ENCODE measurements around the gene TNS1. TPM values are rescaled to one million over a fixed set of nuclear protein-coding genes. Genes with fewer than 3 reads are reported as not detected.

The TNS1 gene
- total RNA-seq, 3 donors from 2014 or later (not counting 1 experiment from before 2014, with no cell fraction given): 1.1 to 3.0 (median 2.1) TPM

GRCh38 chr2:218032336-218033171, 29.8 kb upstream of the TNS1 start:
- no peak for TF ChIP-seq CTCF (IDR thresholded peaks at IDR 0.05)
- H3K27ac Mint-ChIP-seq: peak overlapping the region in 1 of 2 donors; percentile 12
- H3K27me3 ChIP-seq (ENCODE audit: control insufficient read depth, insufficient read depth, low read length): no peaks in the 10 kb centered on the region
- peaks cover 0 to 4% of the 10 kb centered on the region in 2 donors for H3K27me3 Mint-ChIP-seq (ENCODE audit: low read depth in 2 of 2)
- H3K4me1 ChIP-seq (ENCODE audit: control insufficient read depth, insufficient read depth, low read length): peaks cover 21% of the 10 kb centered on the region
- no peak overlapping the region for H3K4me3 ChIP-seq (ENCODE audit: low read length)
- no peak overlapping the region for H3K4me3 Mint-ChIP-seq
- no peaks in the 10 kb centered on the region for H3K9me3 Mint-ChIP-seq
- no peaks in the 10 kb centered on the region for H3K36me3 Mint-ChIP-seq
- WGBS (ENCODE audit: insufficient coverage): 70% methylated on average over 11 of the region's 12 CpGs
- H3K9me3 ChIP-seq (ENCODE audit: control insufficient read depth, insufficient read depth, low read length): no peaks in the 10 kb centered on the region
- no peak for ATAC-seq
- DNase-seq: no peak
- peaks cover 7 to 21% of the 10 kb centered on the region in 2 donors for H3K4me1 Mint-ChIP-seq
- intact Hi-C loops (cut with micrococcal nuclease): no loop called here
- no peaks in the 10 kb centered on the region for H3K36me3 ChIP-seq (ENCODE audit: control insufficient read depth, insufficient read depth, low read length)
- no peak overlapping the region for H3K27ac ChIP-seq (ENCODE audit: low read length)

GRCh38 chr2:218031771-218032257, 29.0 kb upstream of the TNS1 start:
- H3K9me3 ChIP-seq (ENCODE audit: control insufficient read depth, insufficient read depth, low read length): no peaks in the 10 kb centered on the region
- DNase-seq (peak in 1 of 2 donors; percentile 13), ATAC-seq (no peak)
- H3K4me1 ChIP-seq (ENCODE audit: control insufficient read depth, insufficient read depth, low read length): peaks cover 21% of the 10 kb centered on the region
- H3K4me3 Mint-ChIP-seq: no peak overlapping the region
- no peaks in the 10 kb centered on the region for H3K27me3 Mint-ChIP-seq (ENCODE audit: low read depth in 2 of 2)
- intact Hi-C loops (cut with micrococcal nuclease): no loop called here
- peaks cover 7 to 21% of the 10 kb centered on the region in 2 donors for H3K4me1 Mint-ChIP-seq
- WGBS (ENCODE audit: insufficient coverage): 92% methylated on average over 7 of the region's 7 CpGs
- TF ChIP-seq CTCF (IDR thresholded peaks at IDR 0.05): no peak
- no peak overlapping the region for H3K27ac ChIP-seq (ENCODE audit: low read length)
- H3K9me3 Mint-ChIP-seq: no peaks in the 10 kb centered on the region
- H3K4me3 ChIP-seq (ENCODE audit: low read length): no peak overlapping the region
- no peaks in the 10 kb centered on the region for H3K27me3 ChIP-seq (ENCODE audit: control insufficient read depth, insufficient read depth, low read length)
- H3K27ac Mint-ChIP-seq: no peak overlapping the region
- H3K36me3 Mint-ChIP-seq: no peaks in the 10 kb centered on the region
- H3K36me3 ChIP-seq (ENCODE audit: control insufficient read depth, insufficient read depth, low read length): no peaks in the 10 kb centered on the region

GRCh38 chr2:218031261-218031660, 28.5 kb upstream of the TNS1 start:
- Histone ChIP-seq H3K9me3 (ENCODE audit: control insufficient read depth, insufficient read depth, low read length) (no peaks in the 10 kb centered on the region), H3K36me3 (ENCODE audit: control insufficient read depth, insufficient read depth, low read length) (no peaks in the 10 kb centered on the region), H3K4me1 (ENCODE audit: control insufficient read depth, insufficient read depth, low read length) (peaks cover 21% of the 10 kb centered on the region), H3K27me3 (ENCODE audit: control insufficient read depth, insufficient read depth, low read length) (no peaks in the 10 kb centered on the region), H3K27ac (ENCODE audit: low read length) (no peak overlapping the region), H3K4me3 (ENCODE audit: low read length) (no peak overlapping the region)
- Mint-ChIP-seq H3K36me3 (no peaks in the 10 kb centered on the region), H3K27me3 (ENCODE audit: low read depth in 2 of 2) (no peaks in the 10 kb centered on the region), H3K4me1 (peaks cover 1 to 15% of the 10 kb centered on the region in 2 donors), H3K4me3 (no peak overlapping the region), H3K9me3 (no peaks in the 10 kb centered on the region), H3K27ac (no peak overlapping the region)
- WGBS (ENCODE audit: insufficient coverage): 91% methylated on average over 1 of the region's 1 CpG
- no peak for DNase-seq
- intact Hi-C loops (cut with micrococcal nuclease): no loop called here
- TF ChIP-seq CTCF (IDR thresholded peaks at IDR 0.05): no peak
- ATAC-seq: no peak
